ENCODE results near the gene PRPH2. TPM values are rescaled to one million over a fixed set of nuclear protein-coding genes. Genes with fewer than 3 reads are reported as not detected.

Gene PRPH2
- total RNA-seq, 6 donors from 2014 or later: 0.59 to 4.2 (median 0.76) TPM; not detected in 1

DNA sequence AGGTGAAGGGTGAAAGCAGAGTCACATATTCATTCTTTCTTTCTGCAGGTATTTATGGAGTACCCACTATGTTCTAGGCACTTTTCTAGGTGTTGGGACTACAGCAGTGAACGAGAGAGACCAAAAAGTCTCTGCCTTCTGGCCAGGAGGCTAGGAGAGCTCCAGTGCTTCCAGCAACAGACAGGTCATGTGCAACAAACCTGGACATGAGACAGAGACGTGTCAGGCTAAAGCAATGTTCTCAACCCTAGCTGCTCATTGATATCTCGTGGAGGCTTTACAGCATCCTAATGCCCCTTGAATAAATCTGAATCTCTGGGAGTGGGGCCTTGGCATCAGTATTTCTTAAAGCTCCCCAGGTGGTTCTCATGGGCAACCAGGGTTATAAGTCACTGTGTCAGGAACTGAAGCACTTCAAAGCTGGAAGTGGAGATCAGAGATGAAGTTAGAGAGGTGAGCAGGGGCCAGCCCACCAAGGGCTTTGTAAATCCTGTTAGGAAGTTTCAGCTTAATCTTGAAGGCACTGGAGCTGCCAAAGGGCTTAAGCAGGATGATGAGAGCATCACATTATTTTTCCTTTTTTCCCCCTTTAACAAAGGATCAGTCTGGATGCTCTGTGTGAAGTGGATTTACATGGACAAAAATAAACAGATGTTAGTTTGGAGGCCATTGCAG lies 36.5 kb upstream of the PRPH2 start:
- H3K27ac ChIP-seq: no peak overlapping the region
- H3K4me1 ChIP-seq: no peaks in the 10 kb centered on the region
- TF ChIP-seq EP300 (IDR thresholded peaks at IDR 0.05) (no peak), POLR2A (IDR thresholded peaks at IDR 0.05) (no peak), POLR2AphosphoS5 (IDR thresholded peaks at IDR 0.05) (no peak)
- TF ChIP-seq, protein P1, sequence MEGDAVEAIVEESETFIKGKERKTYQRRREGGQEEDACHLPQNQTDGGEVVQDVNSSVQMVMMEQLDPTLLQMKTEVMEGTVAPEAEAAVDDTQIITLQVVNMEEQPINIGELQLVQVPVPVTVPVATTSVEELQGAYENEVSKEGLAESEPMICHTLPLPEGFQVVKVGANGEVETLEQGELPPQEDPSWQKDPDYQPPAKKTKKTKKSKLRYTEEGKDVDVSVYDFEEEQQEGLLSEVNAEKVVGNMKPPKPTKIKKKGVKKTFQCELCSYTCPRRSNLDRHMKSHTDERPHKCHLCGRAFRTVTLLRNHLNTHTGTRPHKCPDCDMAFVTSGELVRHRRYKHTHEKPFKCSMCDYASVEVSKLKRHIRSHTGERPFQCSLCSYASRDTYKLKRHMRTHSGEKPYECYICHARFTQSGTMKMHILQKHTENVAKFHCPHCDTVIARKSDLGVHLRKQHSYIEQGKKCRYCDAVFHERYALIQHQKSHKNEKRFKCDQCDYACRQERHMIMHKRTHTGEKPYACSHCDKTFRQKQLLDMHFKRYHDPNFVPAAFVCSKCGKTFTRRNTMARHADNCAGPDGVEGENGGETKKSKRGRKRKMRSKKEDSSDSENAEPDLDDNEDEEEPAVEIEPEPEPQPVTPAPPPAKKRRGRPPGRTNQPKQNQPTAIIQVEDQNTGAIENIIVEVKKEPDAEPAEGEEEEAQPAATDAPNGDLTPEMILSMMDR (IDR thresholded peaks at IDR 0.05): no peak
- H3K27me3 ChIP-seq: no peaks in the 10 kb centered on the region
- DNase-seq (no peak), ATAC-seq (ENCODE audit: low FRiP score in 2 of 2) (no peak)
- H3K4me3 ChIP-seq: no peak overlapping the region
- H3K36me3 ChIP-seq: peaks cover 0 to 13% (median 2%) of the 10 kb centered on the region in 4 donors
- H3K9me3 ChIP-seq: no peaks in the 10 kb centered on the region
- WGBS, 2 donors: 91 to 94% methylated on average over 3 of the region's 3 CpGs

GRCh38 chr6:42756722-42757121 lies 34.3 kb upstream of the PRPH2 start:
- no peaks in the 10 kb centered on the region for H3K27me3 ChIP-seq
- no peak overlapping the region for H3K4me3 ChIP-seq
- no peaks in the 10 kb centered on the region for H3K9me3 ChIP-seq
- no peak for TF ChIP-seq POLR2AphosphoS5 (IDR thresholded peaks at IDR 0.05)
- TF ChIP-seq, protein P1 (IDR thresholded peaks at IDR 0.05): no peak
- TF ChIP-seq POLR2A (IDR thresholded peaks at IDR 0.05): no peak
- no peak for TF ChIP-seq EP300 (IDR thresholded peaks at IDR 0.05)
- H3K36me3 ChIP-seq: peaks cover 0 to 13% (median 2%) of the 10 kb centered on the region in 4 donors
- no peak for ATAC-seq (ENCODE audit: low FRiP score in 2 of 2)
- 94 to 97% methylated on average over 7 of the region's 7 CpGs for WGBS, 2 donors
- no peak overlapping the region for H3K27ac ChIP-seq
- no peaks in the 10 kb centered on the region for H3K4me1 ChIP-seq
- no peak for DNase-seq

GRCh38 chr6:42754759-42755158 lies 32.4 kb upstream of the PRPH2 start:
- Histone ChIP-seq H3K4me3 (no peak overlapping the region), H3K27ac (no peak overlapping the region), H3K4me1 (no peaks in the 10 kb centered on the region), H3K36me3 (peaks cover 0 to 4% (median 2%) of the 10 kb centered on the region in 4 donors), H3K9me3 (no peaks in the 10 kb centered on the region), H3K27me3 (no peaks in the 10 kb centered on the region)
- DNase-seq (no peak), ATAC-seq (ENCODE audit: low FRiP score in 2 of 2) (no peak)
- 95 to 97% methylated on average over 5 of the region's 5 CpGs for WGBS, 2 donors
- no peak for TF ChIP-seq POLR2A (IDR thresholded peaks at IDR 0.05)
- no peak for TF ChIP-seq POLR2AphosphoS5 (IDR thresholded peaks at IDR 0.05)
- TF ChIP-seq EP300 (IDR thresholded peaks at IDR 0.05): no peak
- TF ChIP-seq, protein P1 (IDR thresholded peaks at IDR 0.05): no peak

GRCh38 chr6:42751055-42751454 lies 28.7 kb upstream of the PRPH2 start:
- 84 to 85% methylated on average over 3 of the region's 3 CpGs for WGBS, 2 donors
- no peaks in the 10 kb centered on the region for H3K9me3 ChIP-seq
- DNase-seq (no peak), ATAC-seq (ENCODE audit: low FRiP score in 2 of 2) (no peak)
- peaks cover 0 to 20% (median 12%) of the 10 kb centered on the region in 4 donors for H3K4me1 ChIP-seq
- no peak for TF ChIP-seq POLR2AphosphoS5 (IDR thresholded peaks at IDR 0.05)
- TF ChIP-seq, protein P1 (IDR thresholded peaks at IDR 0.05): no peak
- no peak for TF ChIP-seq POLR2A (IDR thresholded peaks at IDR 0.05)
- TF ChIP-seq EP300 (IDR thresholded peaks at IDR 0.05): no peak
- H3K27me3 ChIP-seq: no peaks in the 10 kb centered on the region
- no peaks in the 10 kb centered on the region for H3K36me3 ChIP-seq
- no peak overlapping the region for H3K4me3 ChIP-seq
- no peak overlapping the region for H3K27ac ChIP-seq

Data from upper lobe of left lung (tissue), 6 donors.